GM23338 (cell line): ENCODE data around the gene SLC2A8.

Experiments used
- CREB1 ChIP-seq: fragments of 250-450 bp; sonication (Bioruptor Pico); IDR thresholded peaks from 2 replicates; pipeline ENCODE4 v1.5.0; 2020; ENCODE audit warnings: low read depth, mild to moderate bottlenecking, moderate library complexity
- EZH2 ChIP-seq: fragments of 200-600 bp; sonication (generic); IDR thresholded peaks from one replicate; pipeline ENCODE4 v1.8.0; 2017; ENCODE audit warnings: antibody characterized with exemption, mild to moderate bottlenecking, low read depth; ENCODE audit not compliant: unreplicated experiment
- EZH2phosphoT487 ChIP-seq: fragments of 200-600 bp; sonication (generic); IDR thresholded peaks from one replicate; pipeline ENCODE4 v1.8.1; 2018; ENCODE audit warnings: antibody characterized with exemption; ENCODE audit not compliant: unreplicated experiment
- JUNB ChIP-seq: IDR thresholded peaks from one replicate; pipeline ENCODE4 v1.6.1; 2016; ENCODE audit warnings: antibody characterized with exemption; ENCODE audit not compliant: unreplicated experiment
- NANOG ChIP-seq: IDR thresholded peaks from 2 replicates; pipeline ENCODE4 v1.6.1; 2016; ENCODE audit warnings: antibody characterized with exemption, borderline replicate concordance
- POLR2AphosphoS5 ChIP-seq: IDR thresholded peaks from 2 replicates; pipeline ENCODE4 v1.6.1; 2016; ENCODE audit warnings: antibody characterized with exemption, low read depth
- ZNF114 ChIP-seq: fragments of 250-450 bp; sonication (Bioruptor Pico); IDR thresholded peaks from 2 replicates; pipeline ENCODE4 v1.5.0; 2020; ENCODE audit warnings: mild to moderate bottlenecking, moderate library complexity
- TF ChIP-seq, protein P1 (sequence below), 2 experiments: fragments of 200-600 bp in 1 of 2; sonication (generic) in 1 of 2; conservative IDR thresholded peaks; 2 replicates each; pipeline versions ENCODE4 v1.5.1 to v1.6.1; 2016 to 2017; ENCODE audit warnings: antibody characterized with exemption in 2 of 2, low read depth in 2 of 2, mild to moderate bottlenecking in 2 of 2, moderate library complexity in 1 of 2
- TF ChIP-seq, protein P2 (sequence below): IDR thresholded peaks from one replicate; pipeline ENCODE4 v1.6.1; 2018; ENCODE audit warnings: antibody characterized with exemption; ENCODE audit not compliant: unreplicated experiment
- TF ChIP-seq, protein P3 (sequence below): IDR thresholded peaks from 2 replicates; pipeline ENCODE4 v1.6.1; 2016; ENCODE audit warnings: antibody characterized with exemption

DNA sequence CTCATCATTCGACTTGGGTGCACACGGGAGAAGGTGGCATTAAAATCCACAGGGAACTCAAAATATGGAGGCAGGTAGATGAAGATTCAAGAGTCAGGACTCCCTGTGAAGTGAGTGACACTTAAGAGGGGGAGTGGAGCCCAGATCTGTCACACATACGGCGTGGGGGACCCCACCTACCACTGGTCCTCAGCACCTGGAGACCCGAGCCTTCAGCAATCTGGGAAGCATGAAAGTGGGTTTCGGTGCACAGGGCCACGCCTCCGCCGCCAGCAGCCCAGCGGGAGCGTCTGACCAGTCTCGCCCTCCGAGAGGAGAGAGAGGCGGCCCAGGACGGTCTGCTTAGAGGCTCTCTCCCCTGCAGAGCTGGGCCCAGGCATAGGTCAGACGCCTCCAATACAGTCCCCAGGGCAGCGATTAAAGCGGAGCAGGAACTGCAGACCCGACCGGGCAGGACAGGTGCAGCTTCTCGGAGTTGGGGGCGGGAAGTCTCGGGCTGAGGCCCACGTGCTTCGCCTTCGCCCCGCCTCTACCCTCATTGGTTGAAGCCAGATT, 639 bp upstream of the SLC2A8 start:
- TF ChIP-seq CREB1 (CRISPR knock-in tag) = no peak
- TF ChIP-seq, protein P1, sequence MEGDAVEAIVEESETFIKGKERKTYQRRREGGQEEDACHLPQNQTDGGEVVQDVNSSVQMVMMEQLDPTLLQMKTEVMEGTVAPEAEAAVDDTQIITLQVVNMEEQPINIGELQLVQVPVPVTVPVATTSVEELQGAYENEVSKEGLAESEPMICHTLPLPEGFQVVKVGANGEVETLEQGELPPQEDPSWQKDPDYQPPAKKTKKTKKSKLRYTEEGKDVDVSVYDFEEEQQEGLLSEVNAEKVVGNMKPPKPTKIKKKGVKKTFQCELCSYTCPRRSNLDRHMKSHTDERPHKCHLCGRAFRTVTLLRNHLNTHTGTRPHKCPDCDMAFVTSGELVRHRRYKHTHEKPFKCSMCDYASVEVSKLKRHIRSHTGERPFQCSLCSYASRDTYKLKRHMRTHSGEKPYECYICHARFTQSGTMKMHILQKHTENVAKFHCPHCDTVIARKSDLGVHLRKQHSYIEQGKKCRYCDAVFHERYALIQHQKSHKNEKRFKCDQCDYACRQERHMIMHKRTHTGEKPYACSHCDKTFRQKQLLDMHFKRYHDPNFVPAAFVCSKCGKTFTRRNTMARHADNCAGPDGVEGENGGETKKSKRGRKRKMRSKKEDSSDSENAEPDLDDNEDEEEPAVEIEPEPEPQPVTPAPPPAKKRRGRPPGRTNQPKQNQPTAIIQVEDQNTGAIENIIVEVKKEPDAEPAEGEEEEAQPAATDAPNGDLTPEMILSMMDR (conservative IDR thresholded peaks at IDR 0.05; ENCODE audit: low read depth in 2 of 2) = no peak
- TF ChIP-seq POLR2AphosphoS5 = no peak; the same call in 1 of the 2 replicates
- no peak for TF ChIP-seq EZH2
- no peak for TF ChIP-seq EZH2phosphoT487
- TF ChIP-seq, protein P2, sequence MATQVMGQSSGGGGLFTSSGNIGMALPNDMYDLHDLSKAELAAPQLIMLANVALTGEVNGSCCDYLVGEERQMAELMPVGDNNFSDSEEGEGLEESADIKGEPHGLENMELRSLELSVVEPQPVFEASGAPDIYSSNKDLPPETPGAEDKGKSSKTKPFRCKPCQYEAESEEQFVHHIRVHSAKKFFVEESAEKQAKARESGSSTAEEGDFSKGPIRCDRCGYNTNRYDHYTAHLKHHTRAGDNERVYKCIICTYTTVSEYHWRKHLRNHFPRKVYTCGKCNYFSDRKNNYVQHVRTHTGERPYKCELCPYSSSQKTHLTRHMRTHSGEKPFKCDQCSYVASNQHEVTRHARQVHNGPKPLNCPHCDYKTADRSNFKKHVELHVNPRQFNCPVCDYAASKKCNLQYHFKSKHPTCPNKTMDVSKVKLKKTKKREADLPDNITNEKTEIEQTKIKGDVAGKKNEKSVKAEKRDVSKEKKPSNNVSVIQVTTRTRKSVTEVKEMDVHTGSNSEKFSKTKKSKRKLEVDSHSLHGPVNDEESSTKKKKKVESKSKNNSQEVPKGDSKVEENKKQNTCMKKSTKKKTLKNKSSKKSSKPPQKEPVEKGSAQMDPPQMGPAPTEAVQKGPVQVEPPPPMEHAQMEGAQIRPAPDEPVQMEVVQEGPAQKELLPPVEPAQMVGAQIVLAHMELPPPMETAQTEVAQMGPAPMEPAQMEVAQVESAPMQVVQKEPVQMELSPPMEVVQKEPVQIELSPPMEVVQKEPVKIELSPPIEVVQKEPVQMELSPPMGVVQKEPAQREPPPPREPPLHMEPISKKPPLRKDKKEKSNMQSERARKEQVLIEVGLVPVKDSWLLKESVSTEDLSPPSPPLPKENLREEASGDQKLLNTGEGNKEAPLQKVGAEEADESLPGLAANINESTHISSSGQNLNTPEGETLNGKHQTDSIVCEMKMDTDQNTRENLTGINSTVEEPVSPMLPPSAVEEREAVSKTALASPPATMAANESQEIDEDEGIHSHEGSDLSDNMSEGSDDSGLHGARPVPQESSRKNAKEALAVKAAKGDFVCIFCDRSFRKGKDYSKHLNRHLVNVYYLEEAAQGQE = no peak
- TF ChIP-seq, protein P3, sequence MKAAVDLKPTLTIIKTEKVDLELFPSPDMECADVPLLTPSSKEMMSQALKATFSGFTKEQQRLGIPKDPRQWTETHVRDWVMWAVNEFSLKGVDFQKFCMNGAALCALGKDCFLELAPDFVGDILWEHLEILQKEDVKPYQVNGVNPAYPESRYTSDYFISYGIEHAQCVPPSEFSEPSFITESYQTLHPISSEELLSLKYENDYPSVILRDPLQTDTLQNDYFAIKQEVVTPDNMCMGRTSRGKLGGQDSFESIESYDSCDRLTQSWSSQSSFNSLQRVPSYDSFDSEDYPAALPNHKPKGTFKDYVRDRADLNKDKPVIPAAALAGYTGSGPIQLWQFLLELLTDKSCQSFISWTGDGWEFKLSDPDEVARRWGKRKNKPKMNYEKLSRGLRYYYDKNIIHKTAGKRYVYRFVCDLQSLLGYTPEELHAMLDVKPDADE = no peak
- no peak for TF ChIP-seq NANOG
- TF ChIP-seq JUNB = no peak
- TF ChIP-seq ZNF114 (CRISPR knock-in tag) = no peak
